Measurements from ENCODE around the gene SHCBP1. TPM values are rescaled to one million over a fixed set of nuclear protein-coding genes. Genes with fewer than 3 reads are reported as not detected.

Gene SHCBP1
- total and polyA plus RNA-seq, 10 of the 15 experiments (the other 5 are each of a cell fraction or from before 2014, with no cell fraction given) = 9.5 to 73.3 (median 30.2) TPM

GRCh38 chr16:46613352-46613751 is 7.8 kb downstream of the SHCBP1 start:
- Histone ChIP-seq H3K27ac (ENCODE audit: control insufficient read depth, insufficient read depth) (no peak overlapping the region), H4K20me1 (ENCODE audit: control insufficient read depth, insufficient read depth) (no peaks in the 10 kb centered on the region), H3K4me3 (no peak overlapping the region), H3K79me2 (ENCODE audit: control insufficient read depth, insufficient read depth, low read length) (peaks cover 17% of the 10 kb centered on the region), H3K36me3 (ENCODE audit: control insufficient read depth in 2 of 2, insufficient read depth in 2 of 2, low read length in 1 of 2) (peaks cover 7 to 27% of the 10 kb centered on the region in 2 experiments), H3K4me2 (ENCODE audit: control insufficient read depth, insufficient read depth) (0 out of 2 replicates have a peak overlapping the region, but pooled peaks have one; percentile 11), H3K4me1 (ENCODE audit: control insufficient read depth, insufficient read depth, low read length) (peaks cover 8% of the 10 kb centered on the region), H3K9ac (ENCODE audit: control insufficient read depth, insufficient read depth, low read length) (no peak overlapping the region), H2AFZ (ENCODE audit: control insufficient read depth, low read depth, low read length) (no peak overlapping the region), H3K27me3 (replicated peaks in 1 of 2; ENCODE audit: control insufficient read depth in 2 of 2, insufficient read depth in 2 of 2, low read length in 1 of 2) (no peaks in the 10 kb centered on the region), H3K9me3 (replicated peaks; ENCODE audit: control insufficient read depth, insufficient read depth, low read length) (no peaks in the 10 kb centered on the region)
- FAIRE-seq = no peak
- 48% methylated on average over 2 of the region's 2 CpGs for WGBS (ENCODE audit: insufficient coverage, insufficient replicate concordance, low lambda C conversion rate, missing lambda C conversion rate)
- in situ Hi-C loops (cut with MboI) = no loop called here
- ChIA-PET SMC1A (ENCODE audit: uncharacterized antibody, unreplicated experiment) (no interaction called here), CTCF (interaction anchor here (0.6 to 1.9 kb wide), 3 partner anchors 9 to 1625 kb away, joined by 3 to 6 read pairs (median 4); no protein-coding TSS in a partner anchor), RAD21 (ENCODE audit: unreplicated experiment) (no interaction called here), POLR2A (no interaction called here)
- no TSS peak for BruUV-seq (replicated peaks)
- no peak for DNase-seq (ENCODE audit: low read depth, low spot score)
- intact Hi-C loops (cut with micrococcal nuclease; ENCODE audit: unreplicated experiment) = no loop called here
- ATAC-seq = peak; percentile 37; the same call in 1 of the 3 replicates
- TF ChIP-seq IRF3 (IDR thresholded peaks at IDR 0.05) (no peak), EZH2 (IDR thresholded peaks at IDR 0.05; ENCODE audit: borderline replicate concordance, control insufficient read depth, low read depth, low read length) (no peak), SP1 (IDR thresholded peaks at IDR 0.05; ENCODE audit: low read depth, low read length) (no peak), MXI1 (IDR thresholded peaks at IDR 0.05; ENCODE audit: low read depth, low read length) (no peak), BRCA1 (IDR thresholded peaks at IDR 0.05; ENCODE audit: low read depth, low read length) (no peak), NFXL1 (IDR thresholded peaks at IDR 0.05; ENCODE audit: borderline replicate concordance) (no peak), SMC3 (IDR thresholded peaks at IDR 0.05; ENCODE audit: borderline replicate concordance, low read length) (no peak), STAT3 (IDR thresholded peaks at IDR 0.05; ENCODE audit: low read depth, low read length) (no peak), IRF4 (IDR thresholded peaks at IDR 0.05; ENCODE audit: low read depth, low read length) (no peak), E4F1 (IDR thresholded peaks at IDR 0.05; ENCODE audit: borderline replicate concordance, partially characterized antibody) (no peak), SMAD1 (IDR thresholded peaks at IDR 0.05; ENCODE audit: low read depth, partially characterized antibody) (no peak), HDAC2 (IDR thresholded peaks at IDR 0.05) (no peak), USF2 (IDR thresholded peaks at IDR 0.05; ENCODE audit: borderline replicate concordance, low read depth, low read length) (no peak), NFYA (IDR thresholded peaks at IDR 0.05; ENCODE audit: borderline replicate concordance, low read depth, low read length) (no peak), TCF12 (IDR thresholded peaks at IDR 0.05; ENCODE audit: low read depth, low read length) (no peak), SRF (IDR thresholded peaks at IDR 0.05; ENCODE audit: low read depth in 2 of 2, low read length in 2 of 2) (no peak), NFIC (IDR thresholded peaks at IDR 0.05; ENCODE audit: low read depth, low read length) (no peak), ZNF592 (IDR thresholded peaks at IDR 0.05) (no peak)
